B cell (primary cell): ENCODE results near the gene CA5A. TPM values are rescaled to one million over a fixed set of nuclear protein-coding genes. Genes with fewer than 3 reads are reported as not detected.
"Not testable (repeated sequence)": the region's sequence is repeated elsewhere in the genome, so short reads cannot be mapped to it uniquely, and the experiment has no call there.

Source experiments
- ATAC-seq: fragments of 200-7000 bp; cut with Tn5 transposase; one replicate; pipeline ENCODE4 v1.10.0; 2021; ENCODE audit warnings: low read depth, mild to moderate bottlenecking, moderate number of reproducible peaks, moderate library complexity
- CTCF ChIA-PET: fragments of 350-600 bp; sonication (Branson Sonifier 250); formaldehyde crosslinking; loops from one replicate; lab custom pipeline; 2021; ENCODE audit warnings: antibody characterized with exemption, inconsistent platforms; lab: Charles Lee
- POLR2A ChIA-PET: fragments of 350-600 bp; sonication (Branson Sonifier 250); formaldehyde crosslinking; loops from one replicate; lab custom pipeline; 2021; ENCODE audit warnings: antibody characterized with exemption; lab: Charles Lee
- DNase-seq: peaks from one replicate; pipeline ENCODE4 v3.0.0; 2013
- H2AFZ ChIP-seq: 2 replicates; pipeline ENCODE4 v1.6.1; 2012; ENCODE audit warnings: mild to moderate bottlenecking, low read depth, low read length; ENCODE audit not compliant: insufficient read depth, poor library complexity, severe bottlenecking
- H3K27ac ChIP-seq, 2 donors: 1 replicate in 1 of 2; 2 replicates in 1 of 2; pipeline ENCODE4 v1.5.1; 2012 to 2013; ENCODE audit warnings: low read length in 2 of 2, mild to moderate bottlenecking in 2 of 2, moderate library complexity in 1 of 2
- H3K27me3 ChIP-seq, 4 experiments: fragments of 200-600 bp in 1 of 4; sonication (generic) in 1 of 4; replicated peaks in 1 of 4; 1 replicate in 2 of 4; 2 replicates in 2 of 4; pipeline versions ENCODE4 v1.6.1 to v1.7.0; 2013 to 2016; ENCODE audit warnings: low read length in 3 of 4, mild to moderate bottlenecking in 2 of 4, mixed read lengths in 1 of 4, moderate library complexity in 1 of 4; ENCODE audit not compliant: insufficient read depth in 4 of 4, control insufficient read depth in 3 of 4; ENCODE audit errors: control extremely low read depth in 1 of 4
- H3K36me3 ChIP-seq, 2 experiments: replicated peaks in 1 of 2; 1 replicate in 1 of 2; 2 replicates in 1 of 2; pipeline versions ENCODE4 v1.6.1 to v1.7.1; 2013; ENCODE audit warnings: low read length in 1 of 2; ENCODE audit not compliant: insufficient read depth in 2 of 2, control insufficient read depth in 1 of 2; ENCODE audit errors: control extremely low read depth in 1 of 2, extremely low read depth in 1 of 2
- H3K4me1 ChIP-seq, 2 donors: fragments of 200-600 bp in 1 of 2; sonication (generic) in 1 of 2; 1 replicate in 1 of 2; 2 replicates in 1 of 2; pipeline versions ENCODE4 v1.5.1 to v1.6.1; 2013 to 2017; ENCODE audit warnings: low read length in 2 of 2; ENCODE audit not compliant: control insufficient read depth in 2 of 2, insufficient read depth in 2 of 2
- H3K4me2 ChIP-seq: replicated peaks from 2 replicates; pipeline ENCODE3; 2012; ENCODE audit warnings: mild to moderate bottlenecking, low read depth, low read length; ENCODE audit not compliant: poor library complexity, severe bottlenecking
- H3K4me3 ChIP-seq, 5 experiments: fragments of 200-600 bp in 1 of 5; sonication (generic) in 1 of 5; 1 replicate in 3 of 5; 2 replicates in 2 of 5; pipeline versions ENCODE4 v1.5.1 to v1.7.0; 2011 to 2016; ENCODE audit warnings: low read length in 4 of 5, mild to moderate bottlenecking in 4 of 5, low read depth in 2 of 5, control low read depth in 1 of 5, moderate library complexity in 1 of 5; ENCODE audit not compliant: insufficient read depth in 1 of 5; ENCODE audit errors: control extremely low read depth in 1 of 5, extremely low read depth in 1 of 5
- H3K79me2 ChIP-seq: fragments of 200-600 bp; sonication (generic); one replicate; pipeline ENCODE4 v1.6.0; 2016; ENCODE audit warnings: low read length; ENCODE audit not compliant: control insufficient read depth, insufficient read depth
- H3K9ac ChIP-seq: fragments of 200-600 bp; sonication (generic); 2 replicates; pipeline ENCODE4 v1.6.1; 2017; ENCODE audit warnings: mild to moderate bottlenecking, low read length, moderate library complexity
- H3K9me3 ChIP-seq, 3 donors: one replicate each; pipeline versions ENCODE4 v1.6.1 to v1.7.1; 2013; ENCODE audit warnings: low read length in 2 of 3; ENCODE audit not compliant: control insufficient read depth in 2 of 3, insufficient read depth in 1 of 3; ENCODE audit errors: control extremely low read depth in 1 of 3
- H4K20me1 ChIP-seq: 2 replicates; pipeline ENCODE4 v1.6.0; 2012; ENCODE audit warnings: mild to moderate bottlenecking, low read length; ENCODE audit not compliant: insufficient read depth, control insufficient read depth, poor library complexity, severe bottlenecking
- H3K27ac Mint-ChIP-seq: one replicate; pipeline ENCODE4 v1.8.0; 2021; ENCODE audit warnings: mixed read lengths
- H3K27me3 Mint-ChIP-seq: one replicate; pipeline ENCODE4 v1.8.0; 2021; ENCODE audit warnings: mixed read lengths
- H3K4me1 Mint-ChIP-seq: one replicate; pipeline ENCODE4 v1.8.0; 2021; ENCODE audit warnings: mixed read lengths
- H3K4me3 Mint-ChIP-seq: one replicate; pipeline ENCODE4 v1.8.0; 2021; ENCODE audit warnings: mixed read lengths
- H3K9me3 Mint-ChIP-seq: one replicate; pipeline ENCODE4 v1.8.0; 2022; ENCODE audit warnings: mixed read lengths; ENCODE audit not compliant: insufficient read depth
- WGBS: methylation state at CpG from one replicate; pipeline ENCODE4 v1.1.5; 2013; ENCODE audit warnings: missing lambda C conversion rate; ENCODE audit not compliant: insufficient coverage; 5-methylcytosine and 5-hydroxymethylcytosine counted together
- intact Hi-C: fragments of 100-400 bp; cut with micrococcal nuclease; formaldehyde crosslinking; loops from one replicate; pipeline ENCODE4 v1.10.0; 2022
- polyA plus RNA-seq: library from polyadenylated mRNA; depleted of rRNA; stranded (reverse); fragments of >200 nt; gene quantifications from 2 replicates; pipeline ENCODE4 v1.2.3, GENCODE V29; 2012
- total RNA-seq, 2 donors: library from RNA; stranded (reverse); fragments of 120-200 nt in 1 of 2; gene quantifications; 1 replicate in 1 of 2; 2 replicates in 1 of 2; pipeline versions ENCODE4 v1.2.3 to v1.2.4, GENCODE V29; 2013 to 2022

Gene CA5A
- total and polyA plus RNA-seq, 2 donors (not counting 1 experiment from before 2014, with no cell fraction given) = 0.27 TPM; not detected in 1

GRCh38 chr16:87869879-87870417, 66.4 kb downstream of the CA5A start:
- H3K9ac ChIP-seq, H3K36me3 ChIP-seq, H4K20me1 ChIP-seq, H3K9me3 Mint-ChIP-seq, H3K27ac ChIP-seq, DNase-seq, H3K27me3 ChIP-seq, ATAC-seq, H3K79me2 ChIP-seq, H3K27me3 Mint-ChIP-seq, H3K9me3 ChIP-seq, H3K4me3 ChIP-seq: not testable (repeated sequence)
- H3K4me1 ChIP-seq = peaks cover 5 to 25% of the 10 kb centered on the region in 2 donors
- H3K4me1 Mint-ChIP-seq = peaks cover 42% of the 10 kb centered on the region
- peak overlapping the region; percentile 26 for H3K27ac Mint-ChIP-seq
- H3K4me3 Mint-ChIP-seq = peak overlapping the region; percentile 74
- H3K4me2 ChIP-seq = peak overlapping the region; percentile 76
- 90% methylated on average over 10 of the region's 18 CpGs for WGBS
- ChIA-PET POLR2A (interaction anchor here (1.4 to 2.8 kb wide), 3 partner anchors 60 to 90 kb away, joined by 4 to 30 read pairs (median 25); no protein-coding TSS in a partner anchor), CTCF (interaction anchor here (1.4 to 13.1 kb wide), 5 partner anchors 20 to 88 kb away, joined by 3 to 498 read pairs (median 28); no protein-coding TSS in a partner anchor)
- H2AFZ ChIP-seq = peak overlapping the region; percentile 47
- intact Hi-C loops = loop anchor here (10.0 kb wide), 1 partner anchor 565 kb away; no protein-coding TSS in a partner anchor

GRCh38 chr16:87869061-87869878, 67.1 kb downstream of the CA5A start, which contains the start of gene SLC7A5:
Gene SLC7A5, minus strand, starts transcription at chr16:87869507. Its CDS starts 85 bp downstream, at chr16:87869422.
- H3K9me3 Mint-ChIP-seq, H3K36me3 ChIP-seq, H3K79me2 ChIP-seq, H3K27me3 ChIP-seq, H3K9me3 ChIP-seq, intact Hi-C loops, H4K20me1 ChIP-seq, H3K27me3 Mint-ChIP-seq: not testable (repeated sequence)
- DNase-seq (peak; percentile 91), ATAC-seq (peak; percentile 86)
- Mint-ChIP-seq H3K4me1 (peaks cover 40% of the 10 kb centered on the region), H3K4me3 (peak within 1 kb of the TSS; percentile 95), H3K27ac (peak within 1 kb of the TSS; percentile 88)
- peak within 1 kb of the TSS; percentile 29 to 57 for H3K27ac ChIP-seq
- H3K4me2 ChIP-seq = peak within 1 kb of the TSS; percentile 76
- H3K4me3 ChIP-seq = peak within 1 kb of the TSS; percentile 7 to 65 (median 59)
- H3K9ac ChIP-seq = peak within 1 kb of the TSS; percentile 66
- ChIA-PET CTCF (interaction anchor here (1.4 to 13.1 kb wide), 8 partner anchors 13 to 87 kb away, joined by 3 to 498 read pairs (median 8); no protein-coding TSS in a partner anchor), POLR2A (interaction anchor here (0.9 to 2.8 kb wide), 3 partner anchors 59 to 89 kb away, joined by 3 to 30 read pairs (median 4); no protein-coding TSS in a partner anchor)
- WGBS = under 1% methylated on average over 92 of the region's 109 CpGs
- H2AFZ ChIP-seq = peak within 1 kb of the TSS; percentile 71
- peaks cover 5 to 25% of the 10 kb centered on the region in 2 donors for H3K4me1 ChIP-seq

GRCh38 chr16:87868254-87869029, 67.9 kb downstream of the CA5A start:
- peak overlapping the region; percentile 76 for H3K4me2 ChIP-seq
- H3K27ac ChIP-seq, H3K27me3 ChIP-seq, intact Hi-C loops, H3K36me3 ChIP-seq, H3K9me3 ChIP-seq, H3K79me2 ChIP-seq, H3K9me3 Mint-ChIP-seq, H3K27me3 Mint-ChIP-seq, ATAC-seq, H4K20me1 ChIP-seq: not testable (repeated sequence)
- peaks cover 40% of the 10 kb centered on the region for H3K4me1 Mint-ChIP-seq
- peak overlapping the region; percentile 7 to 65 (median 59) for H3K4me3 ChIP-seq
- peaks cover 5 to 25% of the 10 kb centered on the region in 2 donors for H3K4me1 ChIP-seq
- CTCF ChIA-PET = interaction anchor here (0.6 to 13.1 kb wide), 7 partner anchors 12 to 86 kb away, joined by 3 to 498 read pairs (median 5); no protein-coding TSS in a partner anchor
- peak overlapping the region; percentile 71 for H2AFZ ChIP-seq
- WGBS = 5% methylated on average over 30 of the region's 37 CpGs
- peak overlapping the region; percentile 88 for H3K27ac Mint-ChIP-seq
- H3K9ac ChIP-seq = peak overlapping the region; percentile 66
- H3K4me3 Mint-ChIP-seq = peak overlapping the region; percentile 95
- DNase-seq = peak; percentile 52
- POLR2A ChIA-PET = interaction anchor here (0.6 to 2.8 kb wide), 6 partner anchors 9 to 88 kb away, joined by 3 to 30 read pairs (median 5); no protein-coding TSS in a partner anchor
